H1 (cell line): ENCODE data around the gene ATXN7.

Source experiments
- CEBPB ChIP-seq: IDR thresholded peaks from 2 replicates; pipeline ENCODE4 v1.6.1; 2012; ENCODE audit warnings: low read depth, low read length
- EP300 ChIP-seq, 2 experiments: IDR thresholded peaks; 1 replicate in 1 of 2; 2 replicates in 1 of 2; pipeline ENCODE4 v1.6.1; 2011 to 2012; ENCODE audit warnings: low read depth in 2 of 2, low read length in 2 of 2, mild to moderate bottlenecking in 2 of 2, borderline replicate concordance in 1 of 2, inconsistent platforms in 1 of 2, moderate library complexity in 1 of 2
- EZH2 ChIP-seq: fragments of 200-600 bp; sonication (generic); IDR thresholded peaks from 2 replicates; pipeline ENCODE4 v1.7.1; 2012; ENCODE audit warnings: low read depth, mild to moderate bottlenecking, moderate library complexity, low read length, inconsistent platforms; ENCODE audit not compliant: severe bottlenecking
- GABPA ChIP-seq: IDR thresholded peaks from 2 replicates; pipeline ENCODE4 v1.6.1; 2011; ENCODE audit warnings: mild to moderate bottlenecking, low read length, moderate library complexity, borderline replicate concordance; ENCODE audit not compliant: insufficient read depth
- NRF1 ChIP-seq: IDR thresholded peaks from 2 replicates; pipeline ENCODE4 v1.6.1; 2011; ENCODE audit warnings: mild to moderate bottlenecking, low read depth, low read length, improper control_type of control experiment
- SRF ChIP-seq: IDR thresholded peaks from 2 replicates; pipeline ENCODE4 v1.6.1; 2011; ENCODE audit warnings: mild to moderate bottlenecking, low read depth, low read length, moderate library complexity
- TAF1 ChIP-seq: IDR thresholded peaks from 2 replicates; pipeline ENCODE4 v1.6.1; 2011; ENCODE audit warnings: mild to moderate bottlenecking, low read depth, low read length
- TEAD4 ChIP-seq: IDR thresholded peaks from 2 replicates; pipeline ENCODE4 v1.6.1; 2012; ENCODE audit warnings: low read depth, low read length, inconsistent platforms, mixed read lengths
- TF ChIP-seq, protein P1 (sequence below), 3 experiments: IDR thresholded peaks; 1 replicate in 2 of 3; 2 replicates in 1 of 3; pipeline versions ENCODE4 v1.5.1 to v1.6.1; 2011; ENCODE audit warnings: low read length in 3 of 3, mild to moderate bottlenecking in 3 of 3, inconsistent platforms in 2 of 3, low read depth in 1 of 3, moderate library complexity in 1 of 3; ENCODE audit not compliant: insufficient read depth in 1 of 3; ENCODE audit errors: control extremely low read depth in 1 of 3

DNA sequence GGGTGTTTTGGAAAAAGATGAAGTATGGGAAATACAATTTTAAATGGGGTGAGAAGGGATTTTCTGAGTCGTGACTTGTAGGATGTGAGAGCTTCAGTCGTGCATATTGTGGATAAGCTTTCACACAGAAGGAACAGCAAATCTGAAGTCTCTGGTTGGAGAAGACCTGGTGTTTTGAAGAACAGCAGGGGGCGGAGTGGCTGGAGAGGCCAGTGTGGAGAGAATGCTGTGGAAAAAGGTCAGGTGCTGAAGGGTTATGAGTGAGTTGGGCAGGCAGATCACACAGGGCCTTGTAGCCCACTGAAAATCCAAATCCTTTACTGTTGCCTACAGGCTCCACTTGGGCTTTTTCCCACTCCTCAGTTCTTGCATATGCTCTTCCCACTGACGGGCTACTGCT lies 62.6 kb downstream of the ATXN7 start:
- TF ChIP-seq TAF1 (no peak), TEAD4 (no peak), GABPA (no peak), SRF (no peak), NRF1 (no peak), EZH2 (no peak), EP300 (IDR thresholded peaks at IDR 0.05; ENCODE audit: borderline replicate concordance in 1 of 2, low read depth in 2 of 2, low read length in 2 of 2) (no peak), CEBPB (no peak)
- TF ChIP-seq, protein P1, sequence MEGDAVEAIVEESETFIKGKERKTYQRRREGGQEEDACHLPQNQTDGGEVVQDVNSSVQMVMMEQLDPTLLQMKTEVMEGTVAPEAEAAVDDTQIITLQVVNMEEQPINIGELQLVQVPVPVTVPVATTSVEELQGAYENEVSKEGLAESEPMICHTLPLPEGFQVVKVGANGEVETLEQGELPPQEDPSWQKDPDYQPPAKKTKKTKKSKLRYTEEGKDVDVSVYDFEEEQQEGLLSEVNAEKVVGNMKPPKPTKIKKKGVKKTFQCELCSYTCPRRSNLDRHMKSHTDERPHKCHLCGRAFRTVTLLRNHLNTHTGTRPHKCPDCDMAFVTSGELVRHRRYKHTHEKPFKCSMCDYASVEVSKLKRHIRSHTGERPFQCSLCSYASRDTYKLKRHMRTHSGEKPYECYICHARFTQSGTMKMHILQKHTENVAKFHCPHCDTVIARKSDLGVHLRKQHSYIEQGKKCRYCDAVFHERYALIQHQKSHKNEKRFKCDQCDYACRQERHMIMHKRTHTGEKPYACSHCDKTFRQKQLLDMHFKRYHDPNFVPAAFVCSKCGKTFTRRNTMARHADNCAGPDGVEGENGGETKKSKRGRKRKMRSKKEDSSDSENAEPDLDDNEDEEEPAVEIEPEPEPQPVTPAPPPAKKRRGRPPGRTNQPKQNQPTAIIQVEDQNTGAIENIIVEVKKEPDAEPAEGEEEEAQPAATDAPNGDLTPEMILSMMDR (IDR thresholded peaks at IDR 0.05; ENCODE audit: control extremely low read depth in 1 of 3, insufficient read depth in 1 of 3, low read depth in 1 of 3, low read length in 3 of 3): no peak
